ENCODE data around the gene NTRK3. TPM values are rescaled to one million over a fixed set of nuclear protein-coding genes. Genes with fewer than 3 reads are reported as not detected.

NTRK3 gene
- total RNA-seq, 4 donors from 2014 or later = 0.51 to 22.2 (median 10.1) TPM

DNA sequence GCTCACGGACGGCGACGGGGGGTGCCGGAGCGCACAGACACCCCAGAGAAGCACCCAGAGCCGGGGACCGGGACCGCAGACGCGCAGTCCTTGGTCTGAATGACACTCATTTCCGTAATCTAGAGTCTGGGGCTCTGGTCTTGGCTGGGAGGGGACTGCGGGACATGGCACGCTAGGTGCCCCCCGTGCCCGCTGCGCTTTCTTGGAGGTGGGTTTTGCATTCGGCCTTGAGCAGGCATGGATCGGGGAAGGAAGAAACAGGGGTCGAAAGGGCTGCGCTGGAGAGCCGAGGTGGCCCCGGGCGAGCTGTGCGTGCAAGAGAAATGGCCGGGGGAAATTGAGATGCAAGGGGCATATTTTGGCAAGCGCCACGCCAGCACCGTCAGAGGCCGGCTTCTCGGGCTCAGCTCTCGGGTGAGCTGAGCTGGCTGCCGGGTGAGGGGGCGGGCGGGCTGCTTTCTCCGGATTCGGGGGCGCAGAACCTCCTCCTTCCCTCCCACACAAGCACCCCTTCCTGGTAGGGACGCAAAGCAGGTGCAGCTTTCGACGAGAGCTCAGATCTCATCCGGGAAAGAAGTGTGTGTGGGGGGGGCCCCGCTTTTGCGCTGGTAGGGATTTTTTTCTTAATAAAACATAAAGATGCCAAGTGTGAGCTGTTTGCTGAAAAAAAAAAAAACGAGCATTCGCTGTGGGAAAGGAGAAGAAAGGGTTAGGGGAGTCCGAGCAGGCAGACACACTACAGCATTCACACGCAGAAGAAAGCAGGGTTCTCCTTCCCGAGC lies 963 bp upstream of the NTRK3 start:
- TF ChIP-seq, protein P1, sequence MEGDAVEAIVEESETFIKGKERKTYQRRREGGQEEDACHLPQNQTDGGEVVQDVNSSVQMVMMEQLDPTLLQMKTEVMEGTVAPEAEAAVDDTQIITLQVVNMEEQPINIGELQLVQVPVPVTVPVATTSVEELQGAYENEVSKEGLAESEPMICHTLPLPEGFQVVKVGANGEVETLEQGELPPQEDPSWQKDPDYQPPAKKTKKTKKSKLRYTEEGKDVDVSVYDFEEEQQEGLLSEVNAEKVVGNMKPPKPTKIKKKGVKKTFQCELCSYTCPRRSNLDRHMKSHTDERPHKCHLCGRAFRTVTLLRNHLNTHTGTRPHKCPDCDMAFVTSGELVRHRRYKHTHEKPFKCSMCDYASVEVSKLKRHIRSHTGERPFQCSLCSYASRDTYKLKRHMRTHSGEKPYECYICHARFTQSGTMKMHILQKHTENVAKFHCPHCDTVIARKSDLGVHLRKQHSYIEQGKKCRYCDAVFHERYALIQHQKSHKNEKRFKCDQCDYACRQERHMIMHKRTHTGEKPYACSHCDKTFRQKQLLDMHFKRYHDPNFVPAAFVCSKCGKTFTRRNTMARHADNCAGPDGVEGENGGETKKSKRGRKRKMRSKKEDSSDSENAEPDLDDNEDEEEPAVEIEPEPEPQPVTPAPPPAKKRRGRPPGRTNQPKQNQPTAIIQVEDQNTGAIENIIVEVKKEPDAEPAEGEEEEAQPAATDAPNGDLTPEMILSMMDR (IDR thresholded peaks at IDR 0.05; ENCODE audit: low read depth) = no peak

DNA sequence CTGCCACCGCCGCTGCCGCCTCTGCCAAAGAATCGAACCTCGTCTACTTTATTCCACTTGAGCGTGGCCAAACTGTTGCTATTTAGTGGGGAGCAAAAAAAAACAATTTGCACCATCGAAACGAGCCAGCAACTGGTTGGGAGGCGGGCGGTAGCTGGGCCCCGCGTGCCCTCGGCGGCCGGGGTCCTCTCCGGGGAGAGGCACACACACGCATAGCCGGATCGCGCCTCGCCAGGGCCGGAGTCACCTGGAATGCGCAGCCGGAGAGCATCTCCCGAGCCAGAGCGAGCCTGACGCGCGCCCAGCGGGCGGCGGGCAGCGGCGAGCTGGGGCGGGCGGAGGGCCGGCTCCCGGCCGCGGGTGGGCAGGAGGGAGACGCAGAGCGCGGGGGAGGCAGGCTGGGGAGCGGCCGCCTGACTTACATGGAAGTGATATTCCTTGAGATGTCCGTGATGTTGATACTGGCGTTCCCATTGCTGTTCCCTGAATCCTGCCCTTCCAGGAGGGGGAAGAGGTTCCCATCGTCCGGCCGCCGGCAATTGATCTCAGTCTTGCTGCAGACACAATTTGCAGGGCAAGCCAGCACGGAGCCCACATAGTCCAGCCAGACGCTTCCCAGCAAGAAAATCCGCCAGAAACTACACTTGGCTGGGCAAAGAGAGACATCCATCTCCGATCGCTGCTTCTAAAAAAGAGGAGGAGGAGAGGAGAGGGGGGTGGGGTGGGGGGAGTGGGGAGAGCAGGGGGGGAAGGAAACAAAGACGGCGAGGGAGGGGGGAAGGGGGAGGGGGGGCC lies 858 bp downstream of the NTRK3 start:
- TF ChIP-seq, protein P1 (IDR thresholded peaks at IDR 0.05; ENCODE audit: low read depth) = no peak

DNA sequence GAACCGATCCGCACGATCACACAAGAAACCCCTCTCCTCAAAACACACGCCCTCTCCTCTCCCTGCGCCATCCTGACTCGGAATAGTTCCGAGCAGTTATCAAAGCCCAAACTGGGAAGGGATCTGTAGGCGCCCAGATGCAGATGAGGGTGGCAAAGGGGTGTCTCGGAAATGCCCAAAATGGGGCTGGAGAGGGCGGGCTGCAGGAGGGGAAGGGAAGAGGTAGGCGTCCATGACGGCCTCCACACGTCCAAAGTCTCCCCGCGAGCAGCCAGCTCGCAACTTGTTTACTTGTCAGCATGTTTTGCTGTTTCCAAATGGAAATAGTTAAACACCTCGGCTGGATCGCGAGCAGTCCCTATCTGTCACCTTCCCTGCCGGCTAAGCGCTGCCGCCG lies 1.5 kb downstream of the NTRK3 start:
- TF ChIP-seq, protein P1 (IDR thresholded peaks at IDR 0.05; ENCODE audit: low read depth) = no peak

GRCh38 chr15:88252441-88252840 lies 4.1 kb downstream of the NTRK3 start:
- TF ChIP-seq, protein P1 (IDR thresholded peaks at IDR 0.05; ENCODE audit: low read depth) = no peak

DNA sequence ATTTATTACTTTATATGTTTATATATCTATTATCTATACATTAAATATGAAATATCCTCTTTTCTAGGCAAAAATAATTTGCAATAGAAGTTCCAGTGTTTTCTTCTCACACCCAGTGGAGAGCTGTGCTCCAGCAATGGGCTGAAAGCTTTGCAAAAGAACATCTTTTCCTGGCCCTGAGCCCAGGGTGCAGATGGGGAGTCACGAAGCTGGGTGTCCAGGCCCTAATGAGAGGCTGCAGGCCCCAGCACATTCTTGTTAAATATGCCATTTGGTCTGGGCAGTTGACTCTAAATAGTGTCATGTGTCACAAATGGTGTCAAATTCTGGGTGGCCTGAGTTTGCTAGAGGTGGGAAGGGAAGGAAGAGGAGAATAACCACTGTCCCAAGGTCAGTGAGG lies 5.7 kb downstream of the NTRK3 start:
- TF ChIP-seq, protein P1 (IDR thresholded peaks at IDR 0.05; ENCODE audit: low read depth) = no peak

DNA sequence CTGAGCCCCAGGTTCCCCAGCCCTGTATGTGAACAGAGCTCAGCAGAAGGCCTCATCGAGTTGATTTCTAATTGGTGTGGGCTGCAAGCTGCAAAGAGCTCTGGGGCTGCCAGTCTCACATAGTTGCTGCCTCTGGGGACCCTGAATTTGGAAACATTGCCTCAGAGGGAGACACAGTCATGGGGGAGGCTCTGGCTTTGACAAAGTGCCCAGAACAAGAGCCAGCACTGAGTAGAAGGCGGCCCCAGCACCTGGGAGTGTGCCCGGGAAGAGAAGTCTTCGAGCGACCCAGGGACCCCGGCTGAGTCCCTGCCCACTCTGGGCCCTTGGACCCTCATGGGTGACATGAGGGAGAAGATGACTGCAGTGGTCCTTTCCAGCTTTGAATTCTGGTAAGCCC lies 7.3 kb downstream of the NTRK3 start:
- TF ChIP-seq, protein P1 (IDR thresholded peaks at IDR 0.05; ENCODE audit: low read depth) = no peak

- TF ChIP-seq, protein P1 (IDR thresholded peaks at IDR 0.05; ENCODE audit: low read depth) = no peak
These were observed 8.6 kb downstream of the NTRK3 start for GRCh38 chr15:88247914-88248313.
